Ovary (tissue), 9 donors: Measurements from ENCODE around the gene ULBP1. TPM values are rescaled to one million over a fixed set of nuclear protein-coding genes. Genes with fewer than 3 reads are reported as not detected.

Source experiments
- DNase-seq, 5 donors: peaks; one replicate each; pipeline ENCODE4 v3.0.0-alpha.2; 2019 to 2020
- H3K27ac ChIP-seq, 2 donors: fragments of 200-600 bp; one replicate each; pipeline versions ENCODE4 v1.5.1 to v1.8.0; 2019 to 2022
- H3K27me3 ChIP-seq: fragments of 200-600 bp; one replicate; pipeline ENCODE4 v1.8.0; 2022
- H3K36me3 ChIP-seq: fragments of 200-600 bp; sonication (generic); one replicate; pipeline ENCODE4 v1.5.1; 2019
- H3K4me1 ChIP-seq: one replicate; pipeline ENCODE4 v1.8.1; 2013; ENCODE audit warnings: mild to moderate bottlenecking, moderate library complexity; ENCODE audit not compliant: insufficient read depth
- H3K4me3 ChIP-seq: fragments of 200-600 bp; sonication (generic); one replicate; pipeline ENCODE4 v1.5.1; 2017
- H3K9me3 ChIP-seq, 2 donors: fragments of 200-600 bp in 1 of 2; sonication (generic) in 1 of 2; one replicate each; pipeline versions ENCODE4 v1.5.1 to v1.8.1; 2013 to 2019; ENCODE audit warnings: mild to moderate bottlenecking in 1 of 2, moderate library complexity in 1 of 2
- CTCF ChIP-seq, 3 donors: fragments of 450-650 bp in 2 of 3; fragments of 200-600 bp in 1 of 3; IDR thresholded peaks; one replicate each; pipeline versions ENCODE4 v1.5.1 to v1.8.0; 2016 to 2022; ENCODE audit warnings: antibody characterized with exemption in 3 of 3, mild to moderate bottlenecking in 1 of 3
- EP300 ChIP-seq: sonication (generic); formaldehyde crosslinking; IDR thresholded peaks from one replicate; pipeline ENCODE4 v1.6.1; 2017; ENCODE audit warnings: antibody characterized with exemption
- POLR2A ChIP-seq: fragments of 450-650 bp; IDR thresholded peaks from one replicate; pipeline ENCODE4 v1.6.1; 2017; ENCODE audit warnings: antibody characterized with exemption, mild to moderate bottlenecking, moderate library complexity
- WGBS, 3 donors: extraction: QIAGEN DNeasy Blood & Tissue Kit in 1 of 3; methylation state at CpG; one replicate each; pipeline versions ENCODE4 v1.1.5 to v1.1.7; 2013 to 2017; 5-methylcytosine and 5-hydroxymethylcytosine counted together
- intact Hi-C, 4 donors: fragments of 100-400 bp; cut with DNase I; formaldehyde crosslinking; loops; one replicate each; pipeline versions ENCODE4 v1.11.0 to v1.15.1; 2022 to 2023
- polyA plus RNA-seq, 2 donors: library from polyadenylated mRNA; stranded (reverse); fragments of 200-250 nt in 1 of 2; fragments of 350-450 nt in 1 of 2; fragmentation: Illumina TruSeq in 1 of 2; extraction: RNeasy Lipid Tissue Mini Kit (QIAGEN cat#74804) in 1 of 2; gene quantifications; one replicate each; pipeline ENCODE4 v1.2.3, GENCODE V29; 2013 to 2014
- total RNA-seq, 7 donors: library from RNA; depleted of rRNA in 2 of 7; stranded (reverse); fragments of >200 nt in 2 of 7; fragmentation: NEBNext Ultra II Directional in 3 of 7; extraction: Animal tissue kit (Norgen Biotek cat#: 25700) in 3 of 7; gene quantifications; one replicate each; pipeline versions ENCODE4 v1.1.0 to v1.2.4, GENCODE V29; 2016 to 2023
- donor health status: DM: no; HTN: no; CAD: no; lungs with moderate emphysema.
- donor health status: DM: no; HTN: no; CAD: no.
- donor health status: Bipolar disorder and iron deficiency.
- donor health status: DM: yes; HTN: yes; CAD: no.
- donor health status: DM: no; HTN: no; CAD: no.
- donor health status: DM: yes; HTN: yes; CAD: no.

The ULBP1 gene
- total and polyA plus RNA-seq, 9 donors = 0.02 to 7.7 (median 0.09) TPM; not detected in 3

- TF ChIP-seq CTCF (IDR thresholded peaks at IDR 0.05) = no peak
- TF ChIP-seq POLR2A = no peak
- no peak for TF ChIP-seq EP300
- no peak overlapping the region for H3K27ac ChIP-seq
- no peaks in the 10 kb centered on the region for H3K36me3 ChIP-seq
- intact Hi-C loops = no loop called here
- H3K4me1 ChIP-seq = no peaks in the 10 kb centered on the region
- DNase-seq = no peak
- no peaks in the 10 kb centered on the region for H3K27me3 ChIP-seq
- no peak overlapping the region for H3K4me3 ChIP-seq
- H3K9me3 ChIP-seq = no peaks in the 10 kb centered on the region
These were observed 14.9 kb downstream of the ULBP1 start for GRCh38 chr6:149978610-149979009.

GRCh38 chr6:149979293-149979692 lies 15.6 kb downstream of the ULBP1 start:
- Histone ChIP-seq H3K27me3 (no peaks in the 10 kb centered on the region), H3K36me3 (no peaks in the 10 kb centered on the region), H3K4me1 (no peaks in the 10 kb centered on the region), H3K9me3 (no peaks in the 10 kb centered on the region), H3K4me3 (no peak overlapping the region), H3K27ac (no peak overlapping the region)
- no peak for DNase-seq
- 66 to 73% (median 66%) methylated on average over 6 of the region's 6 CpGs for WGBS, 3 donors
- intact Hi-C loops = no loop called here
- TF ChIP-seq EP300 (no peak), CTCF (IDR thresholded peaks at IDR 0.05) (no peak), POLR2A (no peak)

GRCh38 chr6:149983145-149983544 lies 19.4 kb downstream of the ULBP1 start:
- WGBS, 3 donors = 16 to 22% (median 20%) methylated on average over 9 of the region's 9 CpGs
- intact Hi-C loops = no loop called here
- Histone ChIP-seq H3K9me3 (peaks cover 0 to under 1% of the 10 kb centered on the region in 2 donors), H3K4me1 (no peaks in the 10 kb centered on the region), H3K4me3 (no peak overlapping the region), H3K27ac (no peak overlapping the region), H3K36me3 (no peaks in the 10 kb centered on the region), H3K27me3 (no peaks in the 10 kb centered on the region)
- no peak for DNase-seq
- TF ChIP-seq POLR2A (no peak), CTCF (IDR thresholded peaks at IDR 0.05) (no peak), EP300 (no peak)

- TF ChIP-seq EP300 (no peak), POLR2A (no peak), CTCF (IDR thresholded peaks at IDR 0.05) (no peak)
- Histone ChIP-seq H3K9me3 (peaks cover 0 to 6% of the 10 kb centered on the region in 2 donors), H3K27me3 (no peaks in the 10 kb centered on the region), H3K27ac (no peak overlapping the region), H3K4me1 (no peaks in the 10 kb centered on the region), H3K36me3 (no peaks in the 10 kb centered on the region), H3K4me3 (no peak overlapping the region)
- intact Hi-C loops = no loop called here
- no peak for DNase-seq
- 56 to 71% (median 66%) methylated on average over 5 of the region's 5 CpGs for WGBS, 3 donors
These were observed 21.0 kb downstream of the ULBP1 start for GRCh38 chr6:149984773-149985172.
